H9 (cell line): ENCODE data around the gene PTRHD1. TPM values are rescaled to one million over a fixed set of nuclear protein-coding genes. Genes with fewer than 3 reads are reported as not detected.

ENCODE experiments used
- DNase-seq: peaks from one replicate; pipeline ENCODE4 v3.0.0-alpha.2; 2017
- H2AFZ ChIP-seq: one replicate; pipeline ENCODE4 v1.6.1; 2013; ENCODE audit warnings: mild to moderate bottlenecking, low read length, control low read depth, moderate library complexity
- H2AK5ac ChIP-seq: 2 replicates; pipeline ENCODE4 v1.6.1; 2013; ENCODE audit warnings: low read length, control low read depth, mixed read lengths; ENCODE audit not compliant: insufficient read length
- H2BK120ac ChIP-seq: one replicate; pipeline ENCODE4 v1.6.1; 2013; ENCODE audit warnings: low read depth, mild to moderate bottlenecking, low read length, control low read depth, inconsistent platforms; ENCODE audit not compliant: poor library complexity, severe bottlenecking
- H2BK12ac ChIP-seq: 2 replicates; pipeline ENCODE4 v1.6.1; 2013; ENCODE audit warnings: low read length, control low read depth, mixed read lengths, low read depth; ENCODE audit not compliant: insufficient read length
- H2BK15ac ChIP-seq: 2 replicates; pipeline ENCODE4 v1.6.1; 2013; ENCODE audit warnings: low read depth, low read length, control low read depth
- H2BK20ac ChIP-seq: one replicate; pipeline ENCODE4 v1.6.1; 2013; ENCODE audit warnings: low read depth, mild to moderate bottlenecking, low read length, control low read depth, inconsistent platforms; ENCODE audit not compliant: poor library complexity, severe bottlenecking
- H2BK5ac ChIP-seq: 2 replicates; pipeline ENCODE4 v1.6.1; 2013; ENCODE audit warnings: low read length, control low read depth, mixed read lengths; ENCODE audit not compliant: insufficient read length
- H3K14ac ChIP-seq: 2 replicates; pipeline ENCODE4 v1.6.1; 2013; ENCODE audit warnings: low read length, control low read depth; ENCODE audit not compliant: insufficient read depth
- H3K18ac ChIP-seq: 2 replicates; pipeline ENCODE4 v1.6.1; 2013; ENCODE audit warnings: low read depth, mild to moderate bottlenecking, mixed read lengths, low read length, control low read depth; ENCODE audit not compliant: insufficient read length
- H3K23ac ChIP-seq: 2 replicates; pipeline ENCODE4 v1.6.1; 2013; ENCODE audit warnings: low read length, control low read depth, mixed read lengths, low read depth; ENCODE audit not compliant: insufficient read length
- H3K23me2 ChIP-seq: 2 replicates; pipeline ENCODE4 v1.6.1; 2013; ENCODE audit warnings: low read depth, mild to moderate bottlenecking, mixed read lengths, low read length, control low read depth; ENCODE audit not compliant: insufficient read length, poor library complexity, severe bottlenecking
- H3K27ac ChIP-seq: 2 replicates; pipeline ENCODE4 v1.5.1; 2013; ENCODE audit warnings: low read length, control low read depth, mixed read lengths, low read depth; ENCODE audit not compliant: insufficient read length
- H3K27me3 ChIP-seq: 2 replicates; pipeline ENCODE4 v1.6.1; 2013; ENCODE audit warnings: low read length, control low read depth, inconsistent platforms; ENCODE audit not compliant: insufficient read depth
- H3K4ac ChIP-seq: 2 replicates; pipeline ENCODE4 v1.6.1; 2013; ENCODE audit warnings: low read depth, mild to moderate bottlenecking, control low read depth, inconsistent platforms, low read length, moderate library complexity
- H3K4me1 ChIP-seq: 2 replicates; pipeline ENCODE4 v1.6.1; 2013; ENCODE audit warnings: low read length, control low read depth, inconsistent platforms; ENCODE audit not compliant: insufficient read depth
- H3K4me2 ChIP-seq: 2 replicates; pipeline ENCODE4 v1.6.1; 2013; ENCODE audit warnings: low read length, control low read depth, mixed read lengths; ENCODE audit not compliant: insufficient read length, insufficient read depth
- H3K56ac ChIP-seq: 2 replicates; pipeline ENCODE4 v1.6.1; 2013; ENCODE audit warnings: low read depth, mild to moderate bottlenecking, mixed read lengths, low read length, control low read depth; ENCODE audit not compliant: insufficient read length
- H3K79me1 ChIP-seq: 2 replicates; pipeline ENCODE4 v1.6.1; 2013; ENCODE audit warnings: low read depth, mild to moderate bottlenecking, moderate library complexity, low read length, control low read depth, inconsistent platforms; ENCODE audit not compliant: insufficient read depth, poor library complexity, severe bottlenecking
- H3K79me2 ChIP-seq: 2 replicates; pipeline ENCODE4 v1.6.1; 2013; ENCODE audit warnings: low read length, control low read depth, inconsistent platforms; ENCODE audit not compliant: insufficient read depth
- H3K9ac ChIP-seq: 2 replicates; pipeline ENCODE4 v1.6.1; 2013; ENCODE audit warnings: low read length, control low read depth, mixed read lengths; ENCODE audit not compliant: insufficient read length; ENCODE audit errors: extremely low read depth
- H3K9me3 ChIP-seq: one replicate; pipeline ENCODE4 v1.6.1; 2013; ENCODE audit warnings: low read depth, low read length, inconsistent platforms; ENCODE audit not compliant: control insufficient read depth
- H3T11ph ChIP-seq: one replicate; pipeline ENCODE4 v1.6.1; 2013; ENCODE audit warnings: mild to moderate bottlenecking, low read length, control low read depth, inconsistent platforms
- H4K20me1 ChIP-seq: one replicate; pipeline ENCODE4 v1.6.1; 2013; ENCODE audit not compliant: control insufficient read depth, insufficient read length, insufficient read depth
- H4K5ac ChIP-seq: 2 replicates; pipeline ENCODE4 v1.6.1; 2013; ENCODE audit warnings: low read depth, mild to moderate bottlenecking, mixed read lengths, low read length, control low read depth; ENCODE audit not compliant: insufficient read length
- H4K8ac ChIP-seq: replicated peaks from 2 replicates; pipeline ENCODE4 v1.6.1; 2013; ENCODE audit warnings: low read length, control low read depth, mixed read lengths, low read depth; ENCODE audit not compliant: insufficient read length
- H4K91ac ChIP-seq: 2 replicates; pipeline ENCODE4 v1.6.1; 2013; ENCODE audit warnings: low read depth, mild to moderate bottlenecking, moderate library complexity, mixed read lengths, low read length, control low read depth; ENCODE audit not compliant: insufficient read length
- H3K27ac Mint-ChIP-seq, 3 experiments: 2 replicates in 2 of 3; 3 replicates in 1 of 3; pipeline ENCODE4 v1.8.0; 2020 to 2021; ENCODE audit warnings: mixed read lengths in 3 of 3, mild to moderate bottlenecking in 1 of 3, moderate library complexity in 1 of 3
- H3K27me3 Mint-ChIP-seq: 2 replicates; pipeline ENCODE4 v1.8.0; 2021; ENCODE audit warnings: low read depth, mild to moderate bottlenecking, moderate library complexity, mixed read lengths
- H3K36me3 Mint-ChIP-seq, 3 experiments: 2 replicates in 2 of 3; 3 replicates in 1 of 3; pipeline ENCODE4 v1.8.0; 2020 to 2021; ENCODE audit warnings: low read depth in 3 of 3, mixed read lengths in 3 of 3; ENCODE audit not compliant: insufficient read depth in 1 of 3
- H3K4me1 Mint-ChIP-seq, 2 experiments: 2 replicates each; pipeline ENCODE4 v1.8.0; 2020; ENCODE audit warnings: mixed read lengths in 2 of 2
- H3K4me3 Mint-ChIP-seq, 2 experiments: 2 replicates in 1 of 2; 3 replicates in 1 of 2; pipeline ENCODE4 v1.8.0; 2020 to 2021; ENCODE audit warnings: mild to moderate bottlenecking in 2 of 2, mixed read lengths in 2 of 2, moderate library complexity in 1 of 2
- H3K9me3 Mint-ChIP-seq, 2 experiments: 2 replicates in 1 of 2; 3 replicates in 1 of 2; pipeline ENCODE4 v1.8.0; 2020; ENCODE audit warnings: mild to moderate bottlenecking in 2 of 2, mixed read lengths in 2 of 2, moderate library complexity in 1 of 2
- CTCF ChIP-seq: fragments of 200-600 bp; sonication (generic); conservative IDR thresholded peaks from 3 replicates; pipeline ENCODE4 v1.8.0; 2021; ENCODE audit warnings: antibody characterized with exemption, mild to moderate bottlenecking
- WGBS: extraction: QIAGEN DNeasy Blood & Tissue Kit; methylation state at CpG from one replicate; pipeline ENCODE4 v1.1.7; 2013; ENCODE audit warnings: missing lambda C conversion rate, low lambda C conversion rate, mixed read lengths; ENCODE audit not compliant: insufficient read length; ENCODE audit errors: extremely low coverage; 5-methylcytosine and 5-hydroxymethylcytosine counted together
- total RNA-seq: library from RNA; stranded (reverse); gene quantifications from 2 replicates; pipeline ENCODE4 v1.2.1, GENCODE V29; 2021

The PTRHD1 gene
- total RNA-seq, 1 experiment from 2014 or later: 43.7 TPM

DNA sequence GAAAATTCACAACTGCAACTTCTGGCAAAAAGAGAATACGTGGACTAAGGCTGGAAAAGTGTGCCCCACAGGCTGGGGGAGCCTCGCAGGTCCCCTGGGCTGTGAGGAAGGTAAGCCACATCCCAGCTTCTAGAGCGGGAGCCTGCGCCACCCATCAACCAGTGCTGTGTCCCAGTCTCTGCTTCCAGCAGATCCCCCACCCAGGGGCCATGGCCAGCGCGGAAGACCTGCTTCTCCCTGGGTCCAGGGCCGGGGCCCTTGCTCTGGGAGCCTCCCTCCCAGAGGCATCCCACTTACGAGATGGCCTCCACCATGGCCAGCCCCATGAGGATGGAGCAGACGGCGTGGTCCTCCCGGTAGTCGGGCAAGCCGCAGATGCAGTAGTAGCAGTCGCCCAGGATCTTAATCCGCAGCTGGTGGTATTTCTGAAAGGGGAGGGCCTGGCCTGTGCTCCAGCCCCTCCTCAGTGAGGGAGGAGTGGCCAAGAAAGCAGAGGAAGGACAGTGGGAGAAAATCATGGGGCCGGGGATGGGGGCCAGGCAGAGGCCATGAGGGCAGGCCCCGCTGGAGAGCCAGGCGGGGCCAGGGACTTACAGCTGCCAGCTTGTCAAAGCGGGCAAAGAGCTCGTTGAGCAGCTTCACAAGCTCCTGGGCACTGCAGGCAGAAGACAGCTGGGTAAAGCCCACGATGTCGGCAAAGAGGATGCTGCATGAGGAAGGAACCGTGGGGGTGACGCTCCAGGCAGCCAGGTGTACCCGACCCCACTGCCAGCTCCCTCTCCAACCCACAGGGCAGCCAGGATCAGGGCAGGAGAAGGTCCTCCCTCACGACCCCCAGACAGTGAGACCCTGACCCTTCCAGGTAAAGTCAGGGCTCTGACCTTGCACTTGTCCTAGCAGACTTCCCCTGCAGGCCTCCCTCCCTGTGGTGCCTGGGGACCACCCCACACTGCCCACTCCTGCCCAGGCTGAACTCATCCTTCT is 48.1 kb upstream of the PTRHD1 start:
- Histone ChIP-seq H2AFZ (no peak overlapping the region), H3K23ac (no peak overlapping the region), H3K56ac (no peak overlapping the region), H2BK15ac (no peak overlapping the region), H3K9me3 (no peaks in the 10 kb centered on the region), H3K4me1 (no peaks in the 10 kb centered on the region), H4K8ac (no peak overlapping the region), H3K14ac (no peak overlapping the region), H3K27me3 (no peaks in the 10 kb centered on the region), H4K91ac (no peak overlapping the region), H2BK120ac (no peak overlapping the region), H3T11ph (no peak overlapping the region), H3K23me2 (no peaks in the 10 kb centered on the region), H3K79me2 (no peaks in the 10 kb centered on the region), H3K4ac (no peak overlapping the region), H2BK12ac (no peak overlapping the region), H3K9ac (no peak overlapping the region), H4K20me1 (no peaks in the 10 kb centered on the region), H3K18ac (no peak overlapping the region), H3K27ac (no peak overlapping the region), H2AK5ac (no peak overlapping the region), H3K79me1 (no peaks in the 10 kb centered on the region), H4K5ac (no peak overlapping the region), H2BK5ac (no peak overlapping the region), H3K4me2 (no peak overlapping the region), H2BK20ac (no peak overlapping the region)
- WGBS: no CpG with 5 or more reads among the region's 26 CpGs
- H3K27ac Mint-ChIP-seq: peak overlapping the region in 1 of 3 experiments; percentile 74; a peak in 2 of 7 replicates
- peaks cover 7 to 9% of the 10 kb centered on the region in 2 experiments; a peak in 3 of 4 replicates for H3K4me1 Mint-ChIP-seq
- DNase-seq: no peak
- H3K36me3 Mint-ChIP-seq: peaks cover 24 to 33% (median 32%) of the 10 kb centered on the region in 3 experiments
- H3K4me3 Mint-ChIP-seq: no peak overlapping the region; a peak in 1 of 5 replicates
- no peak for TF ChIP-seq CTCF
- H3K9me3 Mint-ChIP-seq: peaks cover 2 to 4% of the 10 kb centered on the region in 2 experiments; a peak in 2 of 5 replicates
- no peaks in the 10 kb centered on the region; the same call in 1 of the 2 replicates for H3K27me3 Mint-ChIP-seq
